ENCODE results near the gene CAPN5.

CAPN5 gene

GRCh38 chr11:77087723-77088225, 21.0 kb downstream of the CAPN5 start:
- Histone ChIP-seq H3K4me3 (ENCODE audit: low read length) (no peak overlapping the region), H3K36me3 (ENCODE audit: control insufficient read depth, insufficient read depth, low read length, severe bottlenecking) (peaks cover 10% of the 10 kb centered on the region), H3K9ac (ENCODE audit: low read length) (no peak overlapping the region), H3K9me3 (ENCODE audit: control insufficient read depth, low read length) (no peaks in the 10 kb centered on the region), H3K27me3 (replicated peaks; ENCODE audit: control insufficient read depth, insufficient read depth, low read length) (no peaks in the 10 kb centered on the region), H3K4me1 (ENCODE audit: control insufficient read depth, insufficient read depth, low read length) (peaks cover 13% of the 10 kb centered on the region)
- DNase-seq (ENCODE audit: low read depth), result no peak

DNA sequence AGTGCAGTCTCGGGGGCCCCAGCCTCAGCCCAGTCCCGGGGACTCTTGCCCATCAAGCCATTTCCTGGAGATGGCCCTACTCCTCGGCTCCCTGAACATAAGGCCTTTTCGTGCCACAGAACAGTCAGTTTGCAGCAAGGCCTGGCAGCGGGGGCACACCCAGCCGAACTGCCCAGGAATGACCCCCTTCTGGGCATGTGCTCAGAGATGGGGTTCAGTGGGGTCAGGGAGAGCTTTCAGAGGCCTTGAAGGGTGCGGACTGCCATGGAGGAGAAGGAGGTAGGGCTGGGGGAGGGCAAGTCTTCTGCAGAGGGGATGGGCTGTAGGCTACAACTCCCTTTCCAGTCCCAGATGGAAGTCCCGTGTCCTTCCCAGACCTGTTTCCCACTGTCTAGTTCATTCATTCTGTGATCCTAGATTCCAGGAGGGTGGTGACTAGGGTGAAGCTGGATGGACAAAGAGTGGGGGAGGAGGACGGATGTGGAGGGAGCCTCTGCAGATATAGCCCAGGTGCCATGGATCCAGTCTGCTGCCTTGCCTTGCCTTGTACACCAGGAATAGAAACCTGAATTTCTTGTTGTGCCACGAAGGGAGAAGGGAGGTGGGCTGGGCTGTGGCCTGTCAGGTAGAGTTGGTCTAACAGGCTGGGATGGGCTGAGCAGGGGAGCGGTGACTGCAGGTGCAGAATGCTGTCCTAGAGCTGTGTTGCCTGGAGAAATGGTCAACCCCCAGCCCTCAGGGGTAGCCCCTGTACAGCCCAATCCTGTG, 21.6 kb downstream of the CAPN5 start:
- Histone ChIP-seq H3K9me3 (ENCODE audit: control insufficient read depth, low read length) (no peaks in the 10 kb centered on the region), H3K4me1 (ENCODE audit: control insufficient read depth, insufficient read depth, low read length) (peaks cover 7% of the 10 kb centered on the region), H3K27me3 (replicated peaks; ENCODE audit: control insufficient read depth, insufficient read depth, low read length) (no peaks in the 10 kb centered on the region), H3K4me3 (ENCODE audit: low read length) (no peak overlapping the region), H3K36me3 (ENCODE audit: control insufficient read depth, insufficient read depth, low read length, severe bottlenecking) (peaks cover 11% of the 10 kb centered on the region), H3K9ac (ENCODE audit: low read length) (no peak overlapping the region)
- DNase-seq (ENCODE audit: low read depth), result no peak

DNA sequence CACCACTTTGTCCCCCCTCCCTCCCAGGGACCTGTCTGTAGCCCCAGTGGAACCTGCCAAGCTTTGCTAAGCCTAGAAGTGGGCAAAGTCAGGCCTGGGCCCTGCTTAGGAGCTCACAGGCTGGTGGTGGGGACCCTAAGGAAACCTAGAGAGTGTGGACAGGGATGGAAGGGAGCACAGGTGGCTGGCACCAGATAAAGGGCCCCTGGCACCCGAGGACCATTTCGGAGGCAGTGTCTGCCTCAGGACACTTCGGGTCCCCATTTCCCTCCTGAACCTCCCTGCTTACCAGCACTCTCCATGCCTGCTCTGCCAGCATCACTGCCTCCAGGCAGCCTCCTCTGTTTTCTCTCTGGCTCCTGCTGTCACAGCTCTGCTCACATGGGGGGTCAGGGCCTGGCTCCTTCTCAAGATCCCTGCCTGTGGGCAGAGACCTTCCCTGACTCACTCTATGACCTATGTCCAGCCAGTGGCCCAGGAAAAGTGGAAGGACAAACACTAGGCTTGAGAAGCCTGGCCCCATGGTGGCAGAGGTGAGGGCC, 22.3 kb downstream of the CAPN5 start:
- Histone ChIP-seq H3K27me3 (replicated peaks; ENCODE audit: control insufficient read depth, insufficient read depth, low read length) (no peaks in the 10 kb centered on the region), H3K4me3 (ENCODE audit: low read length) (no peak overlapping the region), H3K4me1 (ENCODE audit: control insufficient read depth, insufficient read depth, low read length) (peaks cover under 1% of the 10 kb centered on the region), H3K36me3 (ENCODE audit: control insufficient read depth, insufficient read depth, low read length, severe bottlenecking) (peaks cover 17% of the 10 kb centered on the region), H3K9me3 (ENCODE audit: control insufficient read depth, low read length) (no peaks in the 10 kb centered on the region), H3K9ac (ENCODE audit: low read length) (no peak overlapping the region)
- DNase-seq (ENCODE audit: low read depth), result no peak

GRCh38 chr11:77090046-77090372, 23.2 kb downstream of the CAPN5 start:
- H3K9ac ChIP-seq (ENCODE audit: low read length), result no peak overlapping the region
- H3K27me3 ChIP-seq (replicated peaks; ENCODE audit: control insufficient read depth, insufficient read depth, low read length), result no peaks in the 10 kb centered on the region
- H3K36me3 ChIP-seq (ENCODE audit: control insufficient read depth, insufficient read depth, low read length, severe bottlenecking), result peaks cover 26% of the 10 kb centered on the region
- no peak overlapping the region for H3K4me3 ChIP-seq (ENCODE audit: low read length)
- H3K9me3 ChIP-seq (ENCODE audit: control insufficient read depth, low read length), result no peaks in the 10 kb centered on the region
- DNase-seq (ENCODE audit: low read depth), result no peak
- H3K4me1 ChIP-seq (ENCODE audit: control insufficient read depth, insufficient read depth, low read length), result no peaks in the 10 kb centered on the region

GRCh38 chr11:77090373-77091111, 23.8 kb downstream of the CAPN5 start:
- no peaks in the 10 kb centered on the region for H3K9me3 ChIP-seq (ENCODE audit: control insufficient read depth, low read length)
- DNase-seq (ENCODE audit: low read depth), result no peak
- H3K36me3 ChIP-seq (ENCODE audit: control insufficient read depth, insufficient read depth, low read length, severe bottlenecking), result peaks cover 22% of the 10 kb centered on the region
- no peak overlapping the region for H3K9ac ChIP-seq (ENCODE audit: low read length)
- H3K4me1 ChIP-seq (ENCODE audit: control insufficient read depth, insufficient read depth, low read length), result no peaks in the 10 kb centered on the region
- H3K4me3 ChIP-seq (ENCODE audit: low read length), result no peak overlapping the region
- no peaks in the 10 kb centered on the region for H3K27me3 ChIP-seq (replicated peaks; ENCODE audit: control insufficient read depth, insufficient read depth, low read length)

GRCh38 chr11:77091146-77091940, 24.6 kb downstream of the CAPN5 start:
- Histone ChIP-seq H3K27me3 (replicated peaks; ENCODE audit: control insufficient read depth, insufficient read depth, low read length) (no peaks in the 10 kb centered on the region), H3K4me3 (ENCODE audit: low read length) (no peak overlapping the region), H3K36me3 (ENCODE audit: control insufficient read depth, insufficient read depth, low read length, severe bottlenecking) (peaks cover 17% of the 10 kb centered on the region), H3K9me3 (ENCODE audit: control insufficient read depth, low read length) (no peaks in the 10 kb centered on the region), H3K9ac (ENCODE audit: low read length) (no peak overlapping the region), H3K4me1 (ENCODE audit: control insufficient read depth, insufficient read depth, low read length) (no peaks in the 10 kb centered on the region)
- DNase-seq (ENCODE audit: low read depth), result peak; percentile 83

DNA sequence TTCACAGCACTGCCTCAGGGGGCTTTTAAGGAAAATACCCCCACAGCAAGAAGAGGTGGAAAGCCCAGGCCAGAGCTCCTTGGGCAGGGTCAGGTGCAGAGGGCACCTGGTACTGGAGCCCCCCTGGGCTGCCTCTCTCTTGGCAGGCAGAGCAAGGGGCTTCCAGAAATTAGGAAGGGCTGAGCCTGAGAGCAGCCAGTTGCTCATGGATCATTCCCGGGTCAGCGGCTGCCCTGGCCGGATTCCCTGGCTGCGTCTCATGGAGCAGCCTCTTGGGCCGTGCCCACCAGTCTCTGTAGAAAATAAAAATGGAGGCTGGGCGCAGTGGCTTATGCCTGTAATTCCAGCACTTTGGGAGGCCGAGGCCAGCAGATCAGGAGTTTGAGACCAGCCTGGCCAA, 25.6 kb downstream of the CAPN5 start:
- Histone ChIP-seq H3K36me3 (ENCODE audit: control insufficient read depth, insufficient read depth, low read length, severe bottlenecking) (peaks cover 17% of the 10 kb centered on the region), H3K9ac (ENCODE audit: low read length) (no peak overlapping the region), H3K4me1 (ENCODE audit: control insufficient read depth, insufficient read depth, low read length) (no peaks in the 10 kb centered on the region), H3K27me3 (replicated peaks; ENCODE audit: control insufficient read depth, insufficient read depth, low read length) (no peaks in the 10 kb centered on the region), H3K4me3 (ENCODE audit: low read length) (no peak overlapping the region), H3K9me3 (ENCODE audit: control insufficient read depth, low read length) (no peaks in the 10 kb centered on the region)
- no peak for DNase-seq (ENCODE audit: low read depth)

DNA sequence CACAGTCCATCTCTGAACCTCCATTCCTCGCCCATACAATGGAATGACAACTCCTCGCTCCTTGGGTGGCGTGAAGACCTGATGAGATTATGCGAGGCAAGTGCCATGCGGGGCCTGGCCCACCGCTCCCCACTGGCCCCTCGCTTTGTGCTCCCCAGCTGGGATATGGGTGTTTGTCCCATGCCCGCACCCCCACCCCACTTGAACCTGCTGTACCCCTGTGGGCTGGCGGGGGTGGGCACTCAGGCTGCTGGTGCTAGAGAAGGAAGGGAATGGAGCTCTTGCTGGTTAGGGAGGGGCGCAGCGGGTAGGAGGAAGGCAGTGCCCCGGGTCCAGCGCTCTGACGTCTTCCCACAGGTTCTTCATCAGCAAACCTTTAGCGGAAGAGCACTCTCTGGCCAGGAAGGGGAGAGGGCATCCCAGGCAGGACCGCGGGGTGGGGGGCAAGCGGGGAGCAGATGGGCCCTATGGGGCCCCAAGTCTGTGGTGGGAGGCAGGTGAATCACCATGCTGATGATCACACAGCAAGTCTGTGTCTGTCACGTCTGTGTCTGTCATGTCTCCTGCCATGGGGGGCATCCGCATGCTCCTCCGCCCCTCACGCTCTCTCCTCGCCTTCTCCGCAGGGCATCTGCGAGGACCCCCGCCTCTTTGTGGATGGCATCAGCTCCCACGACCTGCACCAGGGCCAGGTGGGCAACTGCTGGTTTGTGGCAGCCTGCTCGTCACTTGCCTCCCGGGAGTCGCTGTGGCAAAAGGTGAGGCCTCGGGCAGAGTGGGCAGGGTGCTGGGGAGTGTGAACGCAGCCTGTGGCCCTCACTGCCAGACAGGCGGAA, 26.5 kb downstream of the CAPN5 start:
- no peaks in the 10 kb centered on the region for H3K9me3 ChIP-seq (ENCODE audit: control insufficient read depth, low read length)
- H3K4me1 ChIP-seq (ENCODE audit: control insufficient read depth, insufficient read depth, low read length), result no peaks in the 10 kb centered on the region
- no peak overlapping the region for H3K4me3 ChIP-seq (ENCODE audit: low read length)
- no peaks in the 10 kb centered on the region for H3K27me3 ChIP-seq (replicated peaks; ENCODE audit: control insufficient read depth, insufficient read depth, low read length)
- no peak for DNase-seq (ENCODE audit: low read depth)
- H3K36me3 ChIP-seq (ENCODE audit: control insufficient read depth, insufficient read depth, low read length, severe bottlenecking), result peaks cover 17% of the 10 kb centered on the region
- no peak overlapping the region for H3K9ac ChIP-seq (ENCODE audit: low read length)

- Histone ChIP-seq H3K4me1 (ENCODE audit: control insufficient read depth, insufficient read depth, low read length) (no peaks in the 10 kb centered on the region), H3K36me3 (ENCODE audit: control insufficient read depth, insufficient read depth, low read length, severe bottlenecking) (peaks cover 17% of the 10 kb centered on the region), H3K27me3 (replicated peaks; ENCODE audit: control insufficient read depth, insufficient read depth, low read length) (no peaks in the 10 kb centered on the region), H3K9me3 (ENCODE audit: control insufficient read depth, low read length) (no peaks in the 10 kb centered on the region), H3K9ac (ENCODE audit: low read length) (no peak overlapping the region), H3K4me3 (ENCODE audit: low read length) (no peak overlapping the region)
- no peak for DNase-seq (ENCODE audit: low read depth)
Measured at GRCh38 chr11:77093987-77094840, 27.4 kb downstream of the CAPN5 start.

- Histone ChIP-seq H3K4me1 (ENCODE audit: control insufficient read depth, insufficient read depth, low read length) (no peaks in the 10 kb centered on the region), H3K27me3 (replicated peaks; ENCODE audit: control insufficient read depth, insufficient read depth, low read length) (no peaks in the 10 kb centered on the region), H3K4me3 (ENCODE audit: low read length) (no peak overlapping the region), H3K9me3 (ENCODE audit: control insufficient read depth, low read length) (no peaks in the 10 kb centered on the region), H3K9ac (ENCODE audit: low read length) (no peak overlapping the region), H3K36me3 (ENCODE audit: control insufficient read depth, insufficient read depth, low read length, severe bottlenecking) (peaks cover 17% of the 10 kb centered on the region)
- DNase-seq (ENCODE audit: low read depth), result no peak
Measured at GRCh38 chr11:77094841-77095365, 28.1 kb downstream of the CAPN5 start.

All from adipocyte (in vitro differentiated cells).